ENCODE measurements around the gene KIF25.

Gene KIF25

GRCh38 chr6:168091381-168092264, 94.2 kb downstream of the KIF25 start:
- DNase-seq: no peak

GRCh38 chr6:168092541-168092940, 95.1 kb downstream of the KIF25 start:
- DNase-seq: no peak

GRCh38 chr6:168093071-168093505, 95.6 kb downstream of the KIF25 start:
- DNase-seq: no peak

- DNase-seq: no peak
These were observed 96.2 kb downstream of the KIF25 start for GRCh38 chr6:168093634-168094033.
